Measurements from ENCODE around the gene ARHGEF4. TPM values are rescaled to one million over a fixed set of nuclear protein-coding genes. Genes with fewer than 3 reads are reported as not detected.

The ARHGEF4 gene
- total RNA-seq, 1 donor from 2014 or later, result 9.3 TPM

DNA sequence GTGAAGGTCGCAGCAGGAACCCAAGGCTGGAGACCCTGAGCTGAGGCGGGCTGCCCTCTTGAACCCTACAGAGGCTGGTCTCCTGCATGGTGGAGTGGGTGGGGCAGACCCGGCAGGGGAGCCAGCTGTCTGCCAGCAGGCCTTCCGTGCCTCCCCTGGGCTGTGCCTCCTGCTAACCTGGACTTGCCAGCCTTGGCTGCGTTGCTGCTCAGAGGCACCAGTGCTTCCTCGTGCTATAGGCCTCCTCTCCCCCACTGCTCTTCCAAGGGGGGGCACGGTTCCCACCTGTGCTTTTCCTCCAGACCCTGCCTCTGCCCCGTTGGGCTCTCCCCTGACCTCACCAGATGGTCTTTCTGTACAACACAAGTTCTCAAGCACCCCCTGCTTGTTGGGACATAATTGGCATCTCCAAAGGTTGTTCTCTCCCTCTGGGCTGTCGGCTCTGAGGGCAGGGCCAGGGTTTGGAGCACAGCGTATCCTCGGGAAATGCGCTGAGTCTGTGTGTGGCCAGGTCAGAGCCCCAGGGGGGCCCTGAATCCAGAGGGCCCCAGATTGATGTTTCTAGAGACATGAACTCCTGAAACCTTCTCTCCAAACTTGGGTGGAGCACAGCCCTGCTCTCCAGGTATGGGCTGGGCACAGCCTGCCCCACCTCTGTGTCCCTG is 6.7 kb downstream of the ARHGEF4 start:
- no peak for DNase-seq (ENCODE audit: low read depth)
- Histone ChIP-seq H3K36me3 (ENCODE audit: control insufficient read depth, insufficient read depth, low read length) (no peaks in the 10 kb centered on the region), H3K4me3 (ENCODE audit: low read depth, low read length) (no peak overlapping the region), H3K27me3 (ENCODE audit: control insufficient read depth, insufficient read depth, low read length) (peaks cover 5% of the 10 kb centered on the region)
- TF ChIP-seq, protein P1, sequence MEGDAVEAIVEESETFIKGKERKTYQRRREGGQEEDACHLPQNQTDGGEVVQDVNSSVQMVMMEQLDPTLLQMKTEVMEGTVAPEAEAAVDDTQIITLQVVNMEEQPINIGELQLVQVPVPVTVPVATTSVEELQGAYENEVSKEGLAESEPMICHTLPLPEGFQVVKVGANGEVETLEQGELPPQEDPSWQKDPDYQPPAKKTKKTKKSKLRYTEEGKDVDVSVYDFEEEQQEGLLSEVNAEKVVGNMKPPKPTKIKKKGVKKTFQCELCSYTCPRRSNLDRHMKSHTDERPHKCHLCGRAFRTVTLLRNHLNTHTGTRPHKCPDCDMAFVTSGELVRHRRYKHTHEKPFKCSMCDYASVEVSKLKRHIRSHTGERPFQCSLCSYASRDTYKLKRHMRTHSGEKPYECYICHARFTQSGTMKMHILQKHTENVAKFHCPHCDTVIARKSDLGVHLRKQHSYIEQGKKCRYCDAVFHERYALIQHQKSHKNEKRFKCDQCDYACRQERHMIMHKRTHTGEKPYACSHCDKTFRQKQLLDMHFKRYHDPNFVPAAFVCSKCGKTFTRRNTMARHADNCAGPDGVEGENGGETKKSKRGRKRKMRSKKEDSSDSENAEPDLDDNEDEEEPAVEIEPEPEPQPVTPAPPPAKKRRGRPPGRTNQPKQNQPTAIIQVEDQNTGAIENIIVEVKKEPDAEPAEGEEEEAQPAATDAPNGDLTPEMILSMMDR (IDR thresholded peaks at IDR 0.05; ENCODE audit: insufficient read depth, low read length, poor library complexity, severe bottlenecking), result no peak

DNA sequence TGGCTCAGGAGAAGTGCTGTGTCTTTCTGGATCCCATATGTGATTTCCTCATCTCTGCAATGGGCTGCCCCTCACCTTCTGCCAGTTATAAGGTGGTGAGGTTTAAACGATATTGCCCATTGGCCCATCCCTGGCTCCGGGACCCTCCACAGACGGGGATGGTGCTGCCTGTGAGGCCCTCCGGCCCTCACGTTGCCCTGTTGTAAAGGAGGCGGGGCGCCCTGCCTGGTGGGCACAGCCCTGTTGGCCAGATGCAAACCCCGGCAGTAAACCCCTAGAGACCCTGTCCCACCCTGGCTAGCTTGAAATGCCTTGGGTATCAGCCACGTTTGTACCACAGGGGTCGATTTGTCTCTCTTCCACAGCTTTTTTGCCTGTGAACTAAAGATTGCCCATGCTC is 7.4 kb downstream of the ARHGEF4 start:
- H3K4me3 ChIP-seq (ENCODE audit: low read depth, low read length), result no peak overlapping the region
- TF ChIP-seq, protein P1 (IDR thresholded peaks at IDR 0.05; ENCODE audit: insufficient read depth, low read length, poor library complexity, severe bottlenecking), result no peak
- H3K36me3 ChIP-seq (ENCODE audit: control insufficient read depth, insufficient read depth, low read length), result no peaks in the 10 kb centered on the region

DNA sequence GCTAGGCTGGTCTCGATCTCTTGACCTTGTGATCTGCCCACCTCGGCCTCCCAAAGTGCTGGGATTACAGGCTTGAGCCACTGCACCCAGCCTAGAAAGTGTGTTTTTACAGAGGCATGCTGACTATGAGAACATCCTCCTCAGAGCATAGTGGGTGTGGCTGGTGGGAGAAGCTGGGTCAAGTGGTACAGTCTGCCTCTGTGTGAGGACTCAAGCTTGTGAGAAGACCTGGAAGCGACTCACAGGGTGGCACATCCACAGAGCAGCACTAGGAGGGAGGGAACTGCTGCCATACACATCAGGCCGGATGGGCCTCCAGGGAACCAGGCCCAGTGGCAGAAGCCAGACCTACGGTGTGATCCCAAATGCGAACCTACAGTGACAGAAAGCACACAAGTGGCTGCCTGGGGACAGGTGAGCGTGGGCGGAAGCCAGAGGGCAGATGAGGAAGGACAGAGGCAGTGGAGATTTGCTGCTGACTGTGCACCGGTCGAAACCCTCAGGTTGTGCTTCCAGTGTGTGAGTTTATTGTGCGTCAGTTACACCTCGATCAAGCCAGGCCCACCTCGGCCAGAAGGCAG is 8.9 kb downstream of the ARHGEF4 start:
- Histone ChIP-seq H3K36me3 (ENCODE audit: control insufficient read depth, insufficient read depth, low read length) (no peaks in the 10 kb centered on the region), H3K27me3 (ENCODE audit: control insufficient read depth, insufficient read depth, low read length) (peaks cover 2% of the 10 kb centered on the region), H3K4me3 (ENCODE audit: low read depth, low read length) (no peak overlapping the region)
- no peak for DNase-seq (ENCODE audit: low read depth)
- TF ChIP-seq, protein P1 (IDR thresholded peaks at IDR 0.05; ENCODE audit: insufficient read depth, low read length, poor library complexity, severe bottlenecking), result no peak

More for the DNA sequence above, 7.4 kb downstream of the ARHGEF4 start:
- DNase-seq (ENCODE audit: low read depth), result no peak
- peaks cover 2% of the 10 kb centered on the region for H3K27me3 ChIP-seq (ENCODE audit: control insufficient read depth, insufficient read depth, low read length)

DNA sequence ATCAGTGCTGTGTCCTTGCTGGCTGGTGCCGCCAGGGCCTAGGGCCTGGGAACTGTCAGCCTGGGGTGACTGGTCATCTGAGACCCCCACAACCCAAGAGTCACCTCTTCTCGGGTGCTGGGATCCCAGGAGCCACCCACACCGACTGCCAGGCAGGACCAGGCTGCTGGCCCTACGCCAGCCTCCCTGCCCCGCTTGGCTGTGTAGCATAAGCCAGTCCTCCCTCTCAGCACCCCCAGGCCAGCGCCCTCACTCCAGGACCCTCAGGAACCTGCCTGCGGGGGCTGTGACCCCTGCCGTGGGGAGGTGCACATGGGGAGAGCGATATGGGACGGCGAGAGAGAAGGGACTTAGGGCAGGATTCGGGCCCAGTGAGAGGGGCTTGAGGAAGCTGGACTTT is 9.5 kb downstream of the ARHGEF4 start:
- no peaks in the 10 kb centered on the region for H3K36me3 ChIP-seq (ENCODE audit: control insufficient read depth, insufficient read depth, low read length)
- no peak overlapping the region for H3K4me3 ChIP-seq (ENCODE audit: low read depth, low read length)
- TF ChIP-seq, protein P1 (IDR thresholded peaks at IDR 0.05; ENCODE audit: insufficient read depth, low read length, poor library complexity, severe bottlenecking), result no peak
- DNase-seq (ENCODE audit: low read depth), result no peak
- peaks cover 2% of the 10 kb centered on the region for H3K27me3 ChIP-seq (ENCODE audit: control insufficient read depth, insufficient read depth, low read length)

DNA sequence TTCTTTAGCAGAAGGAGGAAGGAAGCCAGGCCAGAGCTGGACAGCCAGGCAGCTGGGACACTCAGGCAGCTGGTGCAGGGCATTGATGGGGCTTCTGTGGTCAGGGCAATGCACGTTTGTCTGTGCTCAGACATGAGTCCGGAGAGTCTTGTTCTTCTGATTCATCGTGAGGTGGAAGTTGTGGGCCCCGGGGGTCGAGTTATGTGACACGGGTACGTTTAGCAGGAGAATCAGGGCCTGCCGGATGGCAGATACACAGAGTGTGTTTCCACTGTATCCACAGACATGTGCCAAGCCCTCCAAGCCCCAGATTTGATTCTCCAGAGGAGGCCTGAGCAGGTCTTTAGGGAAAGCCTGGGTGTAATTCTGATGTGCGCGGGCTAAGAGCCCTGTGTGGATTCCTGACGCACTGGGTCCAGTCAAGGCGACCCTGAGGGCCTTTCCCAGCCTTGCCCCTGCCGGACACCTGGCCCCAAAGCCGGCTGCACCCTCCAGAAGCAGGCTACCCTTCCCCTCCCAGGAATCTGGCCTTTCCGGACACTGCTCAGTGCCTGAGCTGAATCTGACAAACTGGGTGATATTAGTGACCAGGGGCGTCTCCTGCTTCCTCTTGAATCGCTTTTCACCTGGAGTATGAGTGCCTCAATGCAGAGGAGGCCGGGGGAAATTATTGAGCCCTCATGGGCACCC is 10.1 kb downstream of the ARHGEF4 start:
- H3K27me3 ChIP-seq (ENCODE audit: control insufficient read depth, insufficient read depth, low read length), result peaks cover 2% of the 10 kb centered on the region
- TF ChIP-seq, protein P1 (IDR thresholded peaks at IDR 0.05; ENCODE audit: insufficient read depth, low read length, poor library complexity, severe bottlenecking), result no peak
- no peak for DNase-seq (ENCODE audit: low read depth)
- no peak overlapping the region for H3K4me3 ChIP-seq (ENCODE audit: low read depth, low read length)
- H3K36me3 ChIP-seq (ENCODE audit: control insufficient read depth, insufficient read depth, low read length), result no peaks in the 10 kb centered on the region
